Keratinocyte (primary cell): ENCODE data around the gene EFTUD2. TPM values are rescaled to one million over a fixed set of nuclear protein-coding genes. Genes with fewer than 3 reads are reported as not detected.

Source experiments
- DNase-seq: peaks from one replicate; pipeline ENCODE4 v3.0.0-alpha.2; 2011; ENCODE audit warnings: low read depth, missing footprints, low spot score
- FAIRE-seq: peaks from 2 replicates; lab custom pipeline; 2011; peaks lifted over from hg19 to GRCh38; lab: Jason Lieb, UNC
- H2AFZ ChIP-seq: 2 replicates; pipeline ENCODE4 v1.6.0; 2012; ENCODE audit warnings: low read length, control low read depth, inconsistent platforms; ENCODE audit not compliant: control insufficient read depth
- H3K27ac ChIP-seq: 2 replicates; pipeline ENCODE4 v1.5.1; 2011; ENCODE audit warnings: low read length; ENCODE audit not compliant: control insufficient read depth, insufficient read depth
- H3K27me3 ChIP-seq: 3 replicates; pipeline ENCODE4 v1.6.0; 2011; ENCODE audit warnings: low read length; ENCODE audit not compliant: control insufficient read depth, insufficient read depth; ENCODE audit errors: extremely low read depth
- H3K36me3 ChIP-seq, 2 experiments: 2 replicates in 1 of 2; 3 replicates in 1 of 2; pipeline ENCODE4 v1.5.1; 2011; ENCODE audit warnings: low read length in 2 of 2, mild to moderate bottlenecking in 1 of 2; ENCODE audit not compliant: control insufficient read depth in 2 of 2, insufficient read depth in 2 of 2; ENCODE audit errors: extremely low read depth in 1 of 2
- H3K4me1 ChIP-seq: 3 replicates; pipeline ENCODE4 v1.5.1; 2011; ENCODE audit warnings: low read length; ENCODE audit not compliant: control insufficient read depth, insufficient read depth; ENCODE audit errors: extremely low read depth
- H3K4me2 ChIP-seq: 3 replicates; pipeline ENCODE4 v1.6.0; 2011; ENCODE audit warnings: low read depth, low read length; ENCODE audit not compliant: control insufficient read depth, insufficient read depth; ENCODE audit errors: extremely low read depth
- H3K4me3 ChIP-seq, 3 experiments: fragments of 200-600 bp in 1 of 3; sonication (generic) in 1 of 3; 2 replicates in 2 of 3; 3 replicates in 1 of 3; pipeline ENCODE4 v1.5.1; 2011 to 2016; ENCODE audit warnings: low read length in 3 of 3, mild to moderate bottlenecking in 3 of 3, control low read depth in 2 of 3, inconsistent platforms in 1 of 3, low read depth in 1 of 3, mixed read lengths in 1 of 3, mixed run types in 1 of 3, moderate library complexity in 1 of 3; ENCODE audit not compliant: control insufficient read depth in 2 of 3, insufficient read depth in 2 of 3; ENCODE audit errors: extremely low read depth in 1 of 3
- H3K79me2 ChIP-seq: 2 replicates; pipeline ENCODE4 v1.6.0; 2012; ENCODE audit warnings: low read length; ENCODE audit not compliant: control insufficient read depth, insufficient read depth
- H3K9ac ChIP-seq: 3 replicates; pipeline ENCODE4 v1.6.0; 2011; ENCODE audit warnings: low read length; ENCODE audit not compliant: control insufficient read depth, insufficient read depth; ENCODE audit errors: extremely low read depth
- H3K9me1 ChIP-seq: 3 replicates; pipeline ENCODE4 v1.6.0; 2011; ENCODE audit warnings: low read length; ENCODE audit not compliant: control insufficient read depth, insufficient read depth; ENCODE audit errors: extremely low read depth
- H3K9me3 ChIP-seq: 2 replicates; pipeline ENCODE4 v1.5.1; 2012; ENCODE audit warnings: low read depth, low read length; ENCODE audit not compliant: control insufficient read depth
- H4K20me1 ChIP-seq: 3 replicates; pipeline ENCODE4 v1.6.0; 2011; ENCODE audit warnings: low read length; ENCODE audit not compliant: control insufficient read depth, insufficient read depth; ENCODE audit errors: extremely low read depth
- CTCF ChIP-seq, 3 experiments: IDR thresholded peaks in 1 of 3; conservative IDR thresholded peaks in 1 of 3; optimal IDR thresholded peaks in 1 of 3; 2 replicates in 2 of 3; 3 replicates in 1 of 3; pipeline versions ENCODE3 to v1.5.1; 2011; ENCODE audit warnings: low read length in 3 of 3, mild to moderate bottlenecking in 3 of 3, moderate library complexity in 2 of 3, control low read depth in 1 of 3, inconsistent platforms in 1 of 3; ENCODE audit not compliant: insufficient read depth in 2 of 3; ENCODE audit errors: extremely low read depth in 1 of 3
- EZH2 ChIP-seq: IDR thresholded peaks from one replicate; pipeline ENCODE4 v1.6.1; 2012; ENCODE audit warnings: inconsistent platforms, mild to moderate bottlenecking, low read length, moderate library complexity
- dilution Hi-C: fragments of 300-500 bp; cut with MboI; formaldehyde crosslinking; loops from one replicate; pipeline ENCODE4 v1.7.0; 2020; ENCODE audit warnings: low sequenced_read_pairs; ENCODE audit not compliant: extremely low pct_ligation_motif_present
- polyA plus RNA-seq, 5 experiments: library from polyadenylated mRNA; depleted of rRNA in 3 of 5; stranded (reverse) in 3 of 5; stranded (forward) in 1 of 5; unstranded in 1 of 5; fragments of >200 nt; gene quantifications; 1 replicate in 1 of 5; 2 replicates in 3 of 5; 3 replicates in 1 of 5; pipeline versions ENCODE4 v1.2.1 to v1.2.3, GENCODE V29; 2011 to 2012; ENCODE audit warnings: missing spikeins in 2 of 5, low read depth in 1 of 5, low replicate concordance in 1 of 5

EFTUD2 gene
- polyA plus RNA-seq, 1 donor (not counting 4 experiments of a cell fraction or from before 2014, with no cell fraction given): 160 TPM

GRCh38 chr17:44933824-44934744, 34.8 kb upstream of the EFTUD2 start:
- no peaks in the 10 kb centered on the region for H3K4me1 ChIP-seq
- no peaks in the 10 kb centered on the region for H4K20me1 ChIP-seq
- H3K79me2 ChIP-seq: peaks cover 20% of the 10 kb centered on the region
- H3K36me3 ChIP-seq: peaks cover 0 to 43% of the 10 kb centered on the region in 2 experiments
- FAIRE-seq (no peak), DNase-seq (no peak)
- dilution Hi-C loops: no loop called here
- H3K27ac ChIP-seq: no peak overlapping the region
- no peaks in the 10 kb centered on the region for H3K9me3 ChIP-seq
- H3K9ac ChIP-seq: no peak overlapping the region
- H3K9me1 ChIP-seq: no peaks in the 10 kb centered on the region
- H3K27me3 ChIP-seq: no peaks in the 10 kb centered on the region
- H3K4me3 ChIP-seq: no peak overlapping the region
- no peak for TF ChIP-seq EZH2
- TF ChIP-seq CTCF (optimal IDR thresholded peaks at IDR 0.05 in 1 of 3, IDR thresholded peaks at IDR 0.05 in 1 of 3, conservative IDR thresholded peaks at IDR 0.05 in 1 of 3; ENCODE audit: extremely low read depth in 1 of 3, insufficient read depth in 2 of 3, low read length in 3 of 3): no peak
- H2AFZ ChIP-seq: no peak overlapping the region
- no peak overlapping the region for H3K4me2 ChIP-seq

- Histone ChIP-seq H3K9ac (no peak overlapping the region), H2AFZ (no peak overlapping the region), H3K4me2 (no peak overlapping the region), H3K4me3 (no peak overlapping the region), H3K27me3 (no peaks in the 10 kb centered on the region), H3K79me2 (peaks cover 12% of the 10 kb centered on the region), H3K36me3 (peaks cover 0 to 57% of the 10 kb centered on the region in 2 experiments), H3K9me3 (no peaks in the 10 kb centered on the region), H3K4me1 (no peaks in the 10 kb centered on the region), H3K27ac (no peak overlapping the region), H3K9me1 (no peaks in the 10 kb centered on the region), H4K20me1 (no peaks in the 10 kb centered on the region)
- no peak for FAIRE-seq
- no peak for DNase-seq
- TF ChIP-seq EZH2: no peak
- dilution Hi-C loops: no loop called here
These were observed 33.5 kb upstream of the EFTUD2 start for GRCh38 chr17:44932787-44933097.
